Measurements from ENCODE around the gene FAM76B.

DNA sequence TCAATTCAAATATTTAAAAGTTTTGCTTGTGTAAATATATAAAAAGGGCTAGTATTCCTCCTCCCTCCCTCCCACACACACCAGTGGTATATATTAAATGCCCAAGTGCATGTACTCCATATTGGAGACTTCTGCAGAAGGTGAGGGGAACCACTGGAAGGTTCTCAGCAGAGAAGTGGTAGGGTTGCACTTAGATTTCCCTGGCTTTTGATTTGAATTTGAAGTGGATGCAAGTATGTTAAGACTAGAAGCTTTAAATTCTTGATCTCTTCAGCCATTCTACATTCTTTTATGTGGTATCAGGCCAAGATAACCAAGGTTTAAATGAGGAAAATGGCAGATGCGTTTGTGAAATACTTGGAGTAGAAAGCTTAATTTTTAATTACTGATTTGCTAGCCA lies 43.8 kb upstream of the FAM76B start:
- TF ChIP-seq POLR2A (IDR thresholded peaks at IDR 0.05; ENCODE audit: low read depth, low read length): no peak
- TF ChIP-seq POLR2AphosphoS5 (IDR thresholded peaks at IDR 0.05; ENCODE audit: low read depth, low read length): no peak
- TF ChIP-seq TAF1 (IDR thresholded peaks at IDR 0.05; ENCODE audit: low read depth, low read length): no peak
